ENCODE data around the gene AP1S1. TPM values are rescaled to one million over a fixed set of nuclear protein-coding genes. Genes with fewer than 3 reads are reported as not detected.

Gene AP1S1
- total and polyA plus RNA-seq, 2 of the 13 experiments (the other 11 are each of a cell fraction or from before 2014, with no cell fraction given): 57.5 to 68.1 TPM

GRCh38 chr7:101201695-101202602 lies 47.7 kb downstream of the AP1S1 start (continued):
- TF ChIP-seq, protein P1, sequence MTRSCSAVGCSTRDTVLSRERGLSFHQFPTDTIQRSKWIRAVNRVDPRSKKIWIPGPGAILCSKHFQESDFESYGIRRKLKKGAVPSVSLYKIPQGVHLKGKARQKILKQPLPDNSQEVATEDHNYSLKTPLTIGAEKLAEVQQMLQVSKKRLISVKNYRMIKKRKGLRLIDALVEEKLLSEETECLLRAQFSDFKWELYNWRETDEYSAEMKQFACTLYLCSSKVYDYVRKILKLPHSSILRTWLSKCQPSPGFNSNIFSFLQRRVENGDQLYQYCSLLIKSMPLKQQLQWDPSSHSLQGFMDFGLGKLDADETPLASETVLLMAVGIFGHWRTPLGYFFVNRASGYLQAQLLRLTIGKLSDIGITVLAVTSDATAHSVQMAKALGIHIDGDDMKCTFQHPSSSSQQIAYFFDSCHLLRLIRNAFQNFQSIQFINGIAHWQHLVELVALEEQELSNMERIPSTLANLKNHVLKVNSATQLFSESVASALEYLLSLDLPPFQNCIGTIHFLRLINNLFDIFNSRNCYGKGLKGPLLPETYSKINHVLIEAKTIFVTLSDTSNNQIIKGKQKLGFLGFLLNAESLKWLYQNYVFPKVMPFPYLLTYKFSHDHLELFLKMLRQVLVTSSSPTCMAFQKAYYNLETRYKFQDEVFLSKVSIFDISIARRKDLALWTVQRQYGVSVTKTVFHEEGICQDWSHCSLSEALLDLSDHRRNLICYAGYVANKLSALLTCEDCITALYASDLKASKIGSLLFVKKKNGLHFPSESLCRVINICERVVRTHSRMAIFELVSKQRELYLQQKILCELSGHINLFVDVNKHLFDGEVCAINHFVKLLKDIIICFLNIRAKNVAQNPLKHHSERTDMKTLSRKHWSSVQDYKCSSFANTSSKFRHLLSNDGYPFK (CRISPR knock-in tag; IDR thresholded peaks at IDR 0.05; ENCODE audit: borderline replicate concordance): peak; percentile 8; the same call in 1 of the 2 replicates
- TF ChIP-seq, protein P2, sequence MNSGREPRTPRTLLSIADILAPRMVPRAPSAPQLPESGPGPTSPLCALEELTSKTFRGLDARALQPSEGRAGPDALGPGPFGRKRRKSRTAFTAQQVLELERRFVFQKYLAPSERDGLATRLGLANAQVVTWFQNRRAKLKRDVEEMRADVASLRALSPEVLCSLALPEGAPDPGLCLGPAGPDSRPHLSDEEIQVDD (CRISPR knock-in tag; IDR thresholded peaks at IDR 0.05; ENCODE audit: borderline replicate concordance): no peak
- TF ChIP-seq ZNF567 (CRISPR knock-in tag; IDR thresholded peaks at IDR 0.05; ENCODE audit: borderline replicate concordance) (0 out of 2 replicates have a peak, but pooled peaks have one; percentile 52), ZC3H4 (CRISPR knock-in tag; IDR thresholded peaks at IDR 0.05; ENCODE audit: borderline replicate concordance) (no peak), ZNF124 (CRISPR knock-in tag; IDR thresholded peaks at IDR 0.05) (no peak), MED13 (CRISPR knock-in tag; IDR thresholded peaks at IDR 0.05) (peak; percentile 78; the same call in 1 of the 2 replicates), MEIS1 (CRISPR knock-in tag; IDR thresholded peaks at IDR 0.05; ENCODE audit: borderline replicate concordance) (no peak), ZNF841 (CRISPR knock-in tag; IDR thresholded peaks at IDR 0.05; ENCODE audit: borderline replicate concordance) (no peak), THRA (CRISPR knock-in tag; IDR thresholded peaks at IDR 0.05; ENCODE audit: borderline replicate concordance) (peak; percentile 10; the same call in 1 of the 2 replicates), TAF1 (CRISPR knock-in tag; IDR thresholded peaks at IDR 0.05) (peak; percentile 77), HNF4A (CRISPR knock-in tag; IDR thresholded peaks at IDR 0.05) (peak; percentile 78), POLR2AphosphoS5 (IDR thresholded peaks at IDR 0.05; ENCODE audit: low read depth, low read length) (peak; percentile 52; the same call in 1 of the 2 replicates), ZNF878 (CRISPR knock-in tag; IDR thresholded peaks at IDR 0.05) (0 out of 2 replicates have a peak, but pooled peaks have one; percentile 42), GFI1 (CRISPR knock-in tag; IDR thresholded peaks at IDR 0.05; ENCODE audit: borderline replicate concordance) (peak; percentile 69; the same call in 1 of the 2 replicates), FOXP1 (IDR thresholded peaks at IDR 0.05) (no peak), FOXP1 (CRISPR knock-in tag; IDR thresholded peaks at IDR 0.05) (no peak), ZNF337 (CRISPR knock-in tag; IDR thresholded peaks at IDR 0.05; ENCODE audit: borderline replicate concordance, low read depth) (no peak), SP1 (IDR thresholded peaks at IDR 0.05) (no peak), SP1 (CRISPR knock-in tag; IDR thresholded peaks at IDR 0.05) (peak; percentile 6; the same call in 1 of the 2 replicates), JARID2 (CRISPR knock-in tag; IDR thresholded peaks at IDR 0.05; ENCODE audit: insufficient replicate concordance) (no peak), KLF6 (CRISPR knock-in tag; IDR thresholded peaks at IDR 0.05) (peak; percentile 48; the same call in 1 of the 2 replicates), RBFOX2 (IDR thresholded peaks at IDR 0.05; ENCODE audit: low read depth, low read length) (peak; percentile 95), ARNT2 (CRISPR knock-in tag; IDR thresholded peaks at IDR 0.05; ENCODE audit: low read depth) (peak; percentile 56; the same call in 1 of the 2 replicates), GATA4 (IDR thresholded peaks at IDR 0.05; ENCODE audit: borderline replicate concordance, low read depth) (peak; percentile 46; the same call in 1 of the 2 replicates)
- TF ChIP-seq, protein P3, sequence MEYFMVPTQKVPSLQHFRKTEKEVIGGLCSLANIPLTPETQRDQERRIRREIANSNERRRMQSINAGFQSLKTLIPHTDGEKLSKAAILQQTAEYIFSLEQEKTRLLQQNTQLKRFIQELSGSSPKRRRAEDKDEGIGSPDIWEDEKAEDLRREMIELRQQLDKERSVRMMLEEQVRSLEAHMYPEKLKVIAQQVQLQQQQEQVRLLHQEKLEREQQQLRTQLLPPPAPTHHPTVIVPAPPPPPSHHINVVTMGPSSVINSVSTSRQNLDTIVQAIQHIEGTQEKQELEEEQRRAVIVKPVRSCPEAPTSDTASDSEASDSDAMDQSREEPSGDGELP (IDR thresholded peaks at IDR 0.05; ENCODE audit: borderline replicate concordance, low read depth): no peak; the same call in 1 of the 2 replicates

All from HepG2 (cell line).